NCI-H82 treated with DMSO at 0.1 percent for 48 hours (cell line): Measurements from ENCODE around the gene EN1.

Experiments used
- DNase-seq: peaks from one replicate; lab custom pipeline; 2025; ENCODE audit not compliant: unreplicated experiment; lab: John Stamatoyannopoulos, UW

Gene EN1

DNA sequence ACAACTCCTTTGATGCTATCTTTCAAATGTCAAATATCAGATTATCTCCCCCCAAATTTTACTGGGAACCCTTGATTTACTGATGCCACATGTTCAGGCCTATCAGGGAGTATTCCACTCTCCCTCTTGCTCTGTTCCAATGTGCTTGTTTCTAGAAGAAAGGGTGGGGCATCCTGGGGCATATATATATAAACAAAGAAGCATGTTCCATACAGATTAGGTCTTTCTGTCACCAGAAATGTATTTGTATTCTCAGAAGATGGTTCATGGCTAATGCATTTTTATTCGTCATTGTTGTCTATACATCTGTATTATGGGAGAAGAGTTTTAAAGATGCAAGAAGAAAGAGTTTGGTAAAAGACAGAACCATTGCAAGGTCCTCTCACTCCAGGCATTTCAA lies 24.9 kb downstream of the EN1 start:
- no peak for DNase-seq

DNA sequence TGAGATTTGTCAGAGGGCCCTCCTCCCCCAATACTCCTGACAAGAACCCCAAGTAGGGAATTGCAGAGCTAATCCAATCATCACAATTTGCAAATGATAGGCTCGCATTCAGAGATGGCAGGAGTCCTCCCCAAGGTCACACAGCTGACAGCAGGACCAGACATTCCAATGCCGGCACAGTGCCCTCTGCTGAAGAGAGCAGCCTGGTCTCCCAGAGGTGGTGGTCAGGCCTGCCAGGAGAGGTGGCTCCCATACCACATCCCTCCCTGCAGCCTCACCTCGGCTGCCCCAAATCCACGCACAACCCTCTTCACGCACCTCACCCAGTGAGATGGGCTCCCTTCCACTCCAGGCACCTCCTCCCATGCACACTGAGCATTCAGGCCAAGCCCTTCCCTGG lies 25.4 kb downstream of the EN1 start:
- DNase-seq: no peak

DNA sequence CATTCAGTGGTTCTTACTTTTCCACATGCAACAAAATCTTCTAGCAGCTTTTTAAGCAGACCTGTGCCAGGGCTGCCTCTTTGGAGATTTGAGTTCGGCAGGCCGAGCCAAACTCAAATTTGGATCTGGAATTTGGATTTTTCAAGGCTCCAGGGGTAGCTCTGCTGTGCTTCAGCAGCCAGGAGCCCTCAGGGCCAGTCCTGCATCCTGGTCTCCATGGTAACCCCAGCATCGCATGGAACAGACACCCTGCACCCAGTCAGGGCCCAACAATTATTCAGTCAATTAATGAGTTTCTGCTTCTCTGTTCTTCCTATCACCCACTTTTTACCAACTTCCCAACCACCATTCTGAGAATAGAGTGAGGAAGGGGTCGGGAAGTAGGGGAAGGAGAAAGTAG lies 30.0 kb downstream of the EN1 start:
- no peak for DNase-seq

DNA sequence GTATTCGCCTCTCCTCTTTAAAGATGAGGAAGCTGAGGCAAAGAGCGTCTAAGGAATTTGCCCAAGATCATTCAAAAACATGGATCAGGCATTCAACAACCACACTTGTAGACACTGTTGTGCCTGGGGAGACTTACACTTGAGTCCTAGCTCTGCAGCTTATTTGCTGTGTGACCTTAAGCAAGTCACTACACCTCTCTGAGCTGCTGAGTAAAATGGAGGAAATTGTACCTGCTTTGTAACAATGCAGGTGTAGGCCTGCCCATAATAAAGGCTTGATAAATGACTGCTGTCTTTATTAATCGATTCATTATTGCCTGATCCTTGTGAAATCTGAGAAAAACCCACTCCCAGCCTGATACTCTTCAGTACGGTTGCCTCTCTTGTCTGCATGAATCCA lies 30.8 kb downstream of the EN1 start:
- DNase-seq: no peak

DNA sequence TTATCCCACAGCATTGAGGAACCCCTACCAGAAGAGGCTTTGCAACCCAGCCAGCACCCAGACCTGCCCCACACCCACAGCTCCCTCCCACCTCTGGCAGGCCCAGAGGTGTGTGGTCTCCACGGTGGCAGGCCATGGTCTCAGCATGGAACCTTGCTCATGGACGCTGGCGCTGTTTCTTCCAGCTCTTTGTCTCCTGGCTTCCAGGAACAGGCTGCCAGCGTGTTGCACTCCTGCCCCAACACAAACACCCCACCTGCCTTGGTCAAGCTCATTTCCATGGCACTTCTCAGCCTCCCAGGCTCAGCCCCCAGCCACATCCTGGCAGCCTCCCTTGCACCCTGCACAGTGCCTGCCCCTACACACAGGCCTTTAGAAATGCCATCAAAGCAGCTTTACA lies 31.7 kb downstream of the EN1 start:
- DNase-seq: no peak

DNA sequence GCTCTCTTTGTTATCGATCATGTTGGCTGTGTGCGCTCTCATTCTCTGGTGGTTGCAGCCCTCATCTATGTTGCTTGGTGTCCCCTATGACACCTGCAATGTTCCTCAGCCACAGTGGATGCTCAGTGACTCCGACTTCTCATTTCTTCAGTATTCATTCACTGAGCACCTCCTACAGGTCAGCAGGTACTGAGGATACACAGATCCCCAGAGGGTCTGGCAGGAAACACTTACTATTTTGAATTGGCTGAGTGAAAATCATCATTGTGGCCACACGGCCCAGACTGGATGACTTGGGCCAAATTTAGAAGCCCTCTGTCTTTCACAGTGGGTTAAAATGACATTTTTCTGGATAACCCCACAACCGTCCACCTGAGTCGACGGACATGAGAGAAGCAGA lies 32.1 kb downstream of the EN1 start:
- DNase-seq: no peak

DNA sequence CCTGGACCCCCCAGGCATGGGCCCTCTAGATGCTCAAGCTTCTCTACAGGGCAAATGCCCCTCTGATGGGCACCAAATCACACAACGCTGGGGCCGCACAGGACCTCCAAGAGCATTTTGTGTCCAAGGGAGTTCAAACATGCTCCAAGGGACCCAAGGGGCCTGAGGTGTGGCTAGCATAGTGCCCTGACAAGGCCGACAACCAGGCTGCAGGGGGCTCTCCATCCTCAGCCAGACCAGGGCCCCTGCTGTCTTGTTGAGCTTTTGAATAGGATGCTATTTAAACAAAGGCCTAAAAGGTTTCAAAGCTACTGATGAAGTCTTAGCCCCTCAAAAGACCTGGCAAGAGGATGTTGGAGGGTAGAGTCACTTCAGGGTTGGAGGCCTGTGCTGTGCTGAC lies 33.1 kb downstream of the EN1 start:
- no peak for DNase-seq

DNA sequence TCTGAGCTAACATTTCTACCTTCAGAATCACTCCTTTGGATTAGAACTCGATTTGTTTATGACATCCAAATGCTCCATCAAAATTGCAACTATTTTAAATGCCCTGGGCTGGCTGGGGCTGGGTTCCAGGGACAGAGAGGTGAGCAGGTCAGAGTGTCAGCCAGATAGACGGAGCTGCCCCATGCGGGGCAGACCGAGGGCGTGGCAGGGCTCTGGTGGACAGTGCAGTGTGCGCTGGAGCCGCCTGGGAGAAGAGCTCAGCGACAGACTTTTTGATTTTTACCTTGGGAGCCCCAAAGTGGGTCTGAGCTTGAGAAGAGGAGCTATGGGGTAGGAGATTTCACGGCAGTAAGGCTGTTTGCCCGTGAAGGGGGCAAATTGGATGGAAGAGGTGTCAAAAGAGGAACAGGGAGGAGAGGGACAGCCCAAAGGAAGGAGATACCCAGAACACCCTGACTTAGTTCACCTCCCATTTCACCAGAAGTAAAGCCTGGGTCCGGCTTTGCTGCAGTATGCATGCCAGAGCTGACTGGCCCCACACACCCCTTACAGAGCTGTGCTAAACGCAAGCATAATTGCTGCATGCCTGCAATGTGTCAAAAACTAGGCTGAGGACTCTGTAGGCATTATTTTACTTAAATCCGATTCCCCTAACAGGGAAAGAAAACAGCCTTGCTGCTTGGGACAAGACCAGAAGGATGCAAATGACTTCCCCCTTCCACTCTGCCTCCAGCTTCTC lies 33.7 kb downstream of the EN1 start:
- no peak for DNase-seq

DNA sequence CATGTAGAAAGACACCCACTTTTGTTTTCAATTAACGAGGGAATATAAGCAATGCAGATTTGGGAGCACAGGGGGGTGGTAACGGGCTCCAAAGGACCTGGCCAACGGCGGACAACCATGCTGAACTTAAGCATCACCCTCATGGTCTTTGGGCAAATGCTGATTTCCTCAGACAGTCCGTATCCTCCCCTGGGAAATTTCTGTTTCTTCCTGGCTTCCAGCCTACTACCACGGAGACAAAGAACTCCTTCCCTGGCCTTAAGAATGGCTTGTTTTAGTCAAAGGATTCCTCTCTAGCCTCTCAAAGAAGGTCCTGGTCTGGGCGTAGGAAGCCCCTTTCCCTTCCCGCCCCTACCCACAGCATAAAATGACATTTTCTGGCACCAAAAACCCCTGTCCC lies 34.3 kb downstream of the EN1 start:
- DNase-seq: no peak

DNA sequence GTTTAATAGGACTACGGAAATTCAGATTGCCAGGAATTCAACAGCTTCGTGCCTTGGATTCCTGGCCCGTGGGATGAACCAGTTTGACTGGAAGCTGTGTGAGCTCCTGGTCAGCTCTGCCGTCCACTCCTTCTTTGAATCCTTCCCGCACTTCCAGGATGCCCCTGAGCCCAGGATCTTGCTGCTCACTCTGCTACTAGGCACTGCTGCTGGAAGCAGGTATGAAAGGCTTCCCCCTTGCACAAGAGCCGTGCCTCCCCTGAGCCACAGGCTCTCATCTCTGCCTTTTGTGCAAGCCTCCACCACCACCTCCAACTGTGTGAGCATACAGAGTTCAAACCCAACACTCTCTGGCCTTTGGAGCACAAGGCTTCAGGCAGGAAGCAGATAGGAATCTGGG lies 34.9 kb downstream of the EN1 start:
- no peak for DNase-seq

DNA sequence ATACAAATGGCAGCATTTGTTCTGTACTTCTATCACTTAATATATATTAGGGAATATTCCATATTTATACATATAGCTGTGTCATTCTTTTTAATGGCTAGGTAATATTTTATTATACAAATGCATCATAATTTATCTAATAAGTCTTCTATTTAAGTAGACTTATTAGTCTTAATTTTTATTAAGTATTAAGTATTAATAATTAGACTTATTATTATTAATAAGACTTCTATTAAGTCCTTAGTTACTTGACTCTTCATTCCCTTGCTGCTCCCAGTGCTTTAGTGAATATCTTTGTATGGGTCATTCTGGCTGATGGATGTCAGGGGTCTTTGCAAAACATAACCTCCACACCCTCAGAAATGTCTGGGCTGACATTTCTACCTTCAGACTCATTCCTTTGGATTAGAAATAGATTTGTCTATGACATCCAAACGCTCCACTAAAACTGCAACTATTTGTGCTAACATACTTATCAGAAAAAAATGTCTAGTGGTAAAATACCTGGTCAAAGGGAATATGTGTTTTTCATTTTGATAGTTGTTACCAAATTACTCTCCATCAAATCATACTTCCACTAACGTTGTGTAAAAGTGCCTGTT lies 35.8 kb downstream of the EN1 start:
- DNase-seq: no peak

DNA sequence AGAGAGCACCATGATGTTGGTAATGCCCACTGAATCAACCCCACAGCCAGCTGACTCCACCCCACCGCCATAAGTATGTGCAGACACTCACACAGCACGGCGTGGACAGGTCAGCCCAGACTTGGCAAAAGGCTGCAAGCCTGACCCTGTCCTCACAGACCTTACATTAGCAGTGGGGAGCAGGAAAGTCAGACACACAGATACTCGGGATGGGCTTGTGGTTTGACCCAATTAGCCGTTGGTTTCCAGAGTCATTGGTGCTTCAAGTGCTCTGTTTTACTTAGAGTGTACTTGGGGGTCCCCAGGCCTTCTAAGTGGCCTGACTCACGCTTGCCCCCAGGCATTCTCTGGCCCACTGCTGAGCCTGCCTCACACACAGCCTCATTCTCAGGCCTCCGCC lies 36.7 kb downstream of the EN1 start:
- no peak for DNase-seq

DNA sequence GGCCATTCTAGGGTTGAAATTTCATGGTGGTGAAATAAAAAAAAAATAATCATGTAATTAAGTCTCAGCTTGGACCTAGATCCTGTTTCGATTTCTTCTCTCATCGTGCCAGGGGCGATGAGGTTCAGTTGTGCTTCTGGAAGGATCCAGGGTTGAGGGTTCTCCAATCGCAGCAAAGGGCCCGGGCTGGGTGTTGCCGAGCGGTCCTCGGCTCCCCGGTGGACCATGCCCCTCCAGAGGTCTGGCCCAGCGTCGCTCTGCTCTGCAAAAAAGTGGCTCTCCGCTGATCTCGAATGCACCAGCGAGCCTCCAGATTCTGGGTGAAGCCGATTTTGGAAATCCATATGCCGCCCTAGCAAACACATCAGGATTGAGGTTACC lies 39.0 kb downstream of the EN1 start:
- no peak for DNase-seq

DNA sequence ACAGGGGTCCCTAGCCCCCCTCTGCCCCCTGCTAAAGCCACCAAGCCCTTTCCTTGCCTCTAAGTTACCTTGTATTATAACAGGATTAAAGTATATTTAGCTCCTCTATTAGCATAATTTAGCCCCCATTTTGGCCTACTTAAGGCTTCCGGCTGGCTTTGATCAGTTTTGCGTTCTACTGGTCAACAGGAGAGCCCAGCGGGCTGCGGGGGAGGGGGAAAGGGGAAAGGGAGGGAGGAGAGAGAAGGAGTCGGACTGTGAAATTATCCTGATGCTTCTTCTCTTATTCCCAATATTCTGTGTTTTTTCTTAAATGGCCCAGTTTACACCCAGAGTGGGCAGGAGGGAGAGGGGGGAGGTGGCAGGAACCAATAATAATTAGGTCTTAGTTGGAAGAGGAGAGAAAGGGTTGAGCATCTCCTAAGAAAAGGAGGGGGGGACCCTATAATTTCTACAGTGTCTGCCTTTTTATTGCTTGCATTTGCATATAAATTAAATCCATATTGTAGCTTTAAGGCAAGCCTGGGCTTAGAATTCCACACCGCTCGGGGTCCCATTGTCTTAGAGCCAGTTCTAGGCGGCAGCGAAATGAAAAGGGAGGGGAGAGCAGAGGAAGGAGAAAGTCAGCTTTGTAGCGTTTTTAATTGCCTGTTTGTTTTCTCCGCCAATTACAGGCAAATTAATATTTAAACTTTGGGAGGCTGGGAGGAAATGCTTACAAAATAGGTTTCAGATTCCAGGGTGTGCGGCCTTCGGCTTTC lies 39.6 kb downstream of the EN1 start:
- peak; percentile 79 for DNase-seq

DNA sequence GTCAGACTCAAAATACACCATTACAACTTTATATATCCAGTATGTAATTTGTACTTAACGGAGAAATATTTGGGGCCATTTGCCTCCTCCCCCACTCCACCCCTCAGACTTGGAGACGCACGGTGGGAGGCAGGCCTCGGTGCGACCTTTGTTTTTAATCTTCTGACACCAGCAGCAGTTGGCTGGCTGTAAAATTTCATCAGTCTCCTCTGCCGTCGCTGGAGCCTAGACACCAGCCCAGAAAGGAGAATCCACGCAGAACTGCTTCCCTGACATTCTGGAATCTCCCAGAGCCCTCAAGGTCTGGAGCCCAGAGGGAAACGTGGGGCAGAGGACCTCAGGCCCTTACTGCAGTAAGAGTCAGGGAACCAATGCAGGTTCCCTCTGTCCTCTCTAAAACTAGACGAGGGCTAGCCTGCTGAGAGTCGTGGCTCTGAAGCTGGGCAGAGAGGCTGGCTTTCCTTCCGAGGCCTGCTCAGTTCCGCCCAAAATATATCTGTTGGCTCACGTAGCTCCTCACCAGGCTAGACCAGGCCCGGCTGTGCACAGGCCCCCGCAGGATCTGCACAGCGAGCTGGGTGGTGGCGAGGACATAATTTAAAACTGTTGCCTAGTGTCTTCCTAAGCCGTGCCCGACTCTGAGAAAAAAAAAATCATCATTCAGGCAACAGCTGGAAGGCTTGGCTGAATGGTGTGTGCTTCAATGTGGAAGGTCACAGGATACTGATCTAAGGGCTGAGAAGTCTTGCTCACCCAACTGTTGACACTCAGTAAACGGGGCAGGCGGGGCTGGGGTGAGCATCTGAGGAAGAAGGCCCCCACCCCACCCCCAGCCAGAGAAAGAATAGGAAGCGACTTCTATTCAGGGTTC lies 40.4 kb downstream of the EN1 start:
- DNase-seq: peak; percentile 79

DNA sequence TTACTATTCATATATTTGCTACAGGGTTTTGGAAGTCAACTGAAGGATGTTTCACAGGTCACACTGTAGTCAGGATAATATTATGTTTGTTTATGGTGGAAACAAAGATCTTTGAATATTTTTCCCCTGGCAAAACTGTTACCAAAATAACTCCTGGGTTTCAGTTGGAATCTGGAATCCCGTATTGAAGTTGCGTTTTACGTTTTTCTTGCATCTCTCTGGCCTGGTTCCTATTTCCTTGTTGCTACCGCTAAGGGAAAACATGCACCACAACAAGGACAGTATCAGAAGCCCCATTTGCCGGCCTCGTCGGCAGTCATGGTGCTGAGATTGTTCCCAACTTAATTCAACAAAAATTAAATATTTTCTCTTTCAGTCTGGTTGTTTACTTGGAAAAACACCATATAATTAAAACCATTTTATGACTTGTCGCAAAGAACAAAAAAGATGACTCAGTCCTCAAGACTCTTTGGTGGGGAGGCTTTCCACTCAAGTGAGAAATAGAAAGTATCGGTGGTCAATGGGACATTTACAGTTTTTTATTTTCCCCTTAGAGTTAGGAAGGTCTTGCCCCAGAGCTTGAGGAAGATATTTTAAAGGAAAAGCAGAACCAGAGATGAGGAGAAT lies 42.3 kb downstream of the EN1 start:
- no peak for DNase-seq

DNA sequence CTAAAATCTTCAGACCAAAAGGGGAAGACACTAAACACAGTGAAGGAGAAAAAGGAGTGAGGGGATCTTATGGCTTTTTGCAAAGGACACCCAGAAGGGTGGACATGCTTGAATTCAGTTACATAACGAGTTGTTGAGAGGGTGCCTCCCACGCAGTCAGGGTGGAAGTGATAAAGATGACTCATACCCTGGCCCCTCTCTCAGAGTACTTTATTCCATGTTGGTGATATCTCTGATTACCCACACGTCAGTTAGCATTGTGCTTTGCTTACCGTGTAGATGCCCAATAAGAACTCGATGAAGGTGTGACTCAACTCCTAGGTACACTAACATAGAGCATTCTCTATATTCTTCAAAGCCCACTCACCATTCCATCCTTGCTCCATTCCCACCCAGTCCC lies 44.4 kb downstream of the EN1 start:
- no peak for DNase-seq

DNA sequence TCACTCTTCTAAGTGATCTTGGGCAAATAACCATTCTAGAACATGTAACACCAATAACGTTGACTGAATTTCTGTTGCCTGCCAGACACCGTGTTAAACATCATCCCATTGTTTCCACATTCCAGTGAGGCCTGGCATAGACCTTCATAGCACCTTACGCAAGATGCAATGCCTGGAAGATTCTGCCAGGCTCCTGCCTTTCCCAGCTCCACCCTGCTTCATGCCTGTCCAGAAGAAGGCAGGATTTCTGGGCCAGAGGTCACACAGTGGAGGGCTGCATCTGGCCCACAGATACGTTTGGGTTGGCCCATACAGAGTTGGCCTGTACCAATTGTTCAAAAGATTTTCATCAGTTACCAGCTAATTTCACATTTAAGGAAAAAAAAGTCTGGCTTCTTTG lies 46.3 kb downstream of the EN1 start:
- no peak for DNase-seq

DNA sequence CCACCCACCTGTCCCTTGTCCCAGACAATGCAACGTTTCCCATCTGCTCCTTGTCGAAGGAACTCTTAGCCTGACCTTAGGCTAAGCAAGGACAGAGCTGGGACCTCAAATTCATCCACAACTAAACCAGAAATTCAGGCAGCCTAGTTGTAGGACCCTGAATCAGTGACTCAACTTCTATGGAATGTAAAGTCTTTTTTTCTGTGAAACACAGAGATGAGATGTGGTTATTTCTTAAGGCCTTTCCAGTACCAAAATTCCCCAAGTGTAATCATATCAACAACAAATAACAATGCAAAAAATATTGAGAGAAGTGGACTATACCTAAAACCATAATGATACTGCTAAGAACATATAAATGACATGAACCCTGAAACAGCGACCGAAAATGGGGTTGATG lies 46.7 kb downstream of the EN1 start:
- DNase-seq: no peak

DNA sequence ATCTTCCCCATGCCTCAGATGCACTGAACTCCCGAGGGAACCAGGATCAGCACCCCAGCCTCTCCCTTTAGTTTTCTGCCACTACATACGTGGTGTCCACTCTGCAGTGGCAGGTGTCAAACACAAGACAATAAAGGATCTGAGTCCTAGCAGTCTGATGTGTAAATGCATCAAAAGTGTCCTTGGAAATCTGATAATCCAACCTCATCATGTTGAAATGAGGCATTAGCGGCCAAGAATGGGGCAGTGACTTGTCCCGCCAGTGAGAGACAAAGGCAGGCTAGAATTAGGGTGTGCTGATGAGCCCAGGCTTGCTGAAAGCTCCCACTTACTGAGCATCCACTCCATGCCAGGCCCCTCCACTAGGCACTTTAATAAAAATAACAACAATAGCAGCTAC lies 52.9 kb downstream of the EN1 start:
- no peak for DNase-seq
